HG03442 (cell line): ENCODE measurements around the gene COX7A1.

Experiments used
- ATAC-seq: cut with Tn5 transposase; IDR thresholded peaks from one replicate; pipeline ENCODE4 v1.9.1; 2021; ENCODE audit warnings: mild to moderate bottlenecking, moderate library complexity; ENCODE audit not compliant: unreplicated experiment

COX7A1 gene

DNA sequence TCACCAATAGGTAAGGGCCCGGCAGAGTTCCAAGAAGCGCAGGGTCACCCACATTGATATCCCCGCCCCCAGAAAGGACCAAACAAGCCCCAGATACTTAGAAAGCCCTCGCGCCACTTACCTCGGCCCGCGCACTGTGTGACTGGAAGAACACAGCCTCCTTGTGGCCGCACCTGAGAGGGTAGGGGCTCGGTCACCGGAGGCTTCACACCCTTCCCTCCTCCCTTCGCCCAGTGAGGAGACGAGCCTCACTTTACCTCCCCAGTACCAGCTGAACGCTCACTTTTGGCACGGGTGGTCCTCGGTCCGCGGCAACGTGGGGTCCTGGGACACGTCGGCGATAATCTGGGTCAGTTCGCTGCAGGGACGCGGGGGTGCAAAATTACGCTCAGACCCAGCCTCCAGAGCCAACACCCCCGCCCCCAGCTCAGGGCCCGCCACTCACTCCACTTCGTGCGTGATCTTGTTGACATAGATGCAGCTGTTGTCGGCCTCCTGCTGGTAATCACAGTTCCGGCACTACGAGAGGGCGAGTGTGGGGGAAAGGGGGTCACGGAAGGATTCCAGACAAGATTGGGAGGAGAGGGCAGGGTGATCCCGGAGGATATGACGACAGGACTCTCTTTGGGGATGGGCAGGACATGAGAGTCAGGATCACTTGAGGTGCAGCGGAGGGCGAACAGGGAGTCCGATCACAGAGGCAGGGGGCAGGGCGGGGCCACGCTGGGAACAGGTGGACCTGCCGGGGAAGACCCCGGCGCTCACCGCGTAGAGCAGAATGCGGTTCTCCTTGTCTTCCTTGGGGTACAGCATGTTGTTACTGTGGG lies 38.1 kb downstream of the COX7A1 start:
- no peak for ATAC-seq

DNA sequence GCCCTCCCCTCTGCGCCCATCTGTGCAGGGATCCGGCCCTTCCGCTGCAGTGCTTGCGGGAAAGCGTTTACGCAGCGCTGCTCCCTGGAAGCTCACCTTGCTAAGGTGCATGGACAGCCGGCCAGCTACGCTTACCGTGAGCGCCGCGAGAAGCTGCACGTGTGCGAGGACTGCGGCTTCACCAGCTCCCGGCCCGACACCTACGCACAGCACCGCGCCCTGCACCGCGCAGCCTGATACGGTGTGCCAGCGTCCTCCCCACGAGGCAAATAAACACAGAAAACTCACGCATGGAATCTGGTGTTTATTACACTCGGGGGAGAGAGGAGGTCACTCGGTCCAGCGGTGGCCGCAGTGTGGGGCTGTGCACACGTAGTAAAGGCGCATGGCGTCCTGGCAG lies 38.8 kb downstream of the COX7A1 start:
- no peak for ATAC-seq

GRCh38 chr19:36112678-36113077 lies 39.6 kb downstream of the COX7A1 start:
- no peak for ATAC-seq

- ATAC-seq = no peak
These were observed 41.1 kb downstream of the COX7A1 start for GRCh38 chr19:36111200-36111539.

- no peak for ATAC-seq
These were observed 41.6 kb downstream of the COX7A1 start, which contains the start of gene OVOL3 for GRCh38 chr19:36110487-36111199. OVOL3 (plus strand) TSS chr19:36111143; CDS start chr19:36111203, 60 bp downstream.

DNA sequence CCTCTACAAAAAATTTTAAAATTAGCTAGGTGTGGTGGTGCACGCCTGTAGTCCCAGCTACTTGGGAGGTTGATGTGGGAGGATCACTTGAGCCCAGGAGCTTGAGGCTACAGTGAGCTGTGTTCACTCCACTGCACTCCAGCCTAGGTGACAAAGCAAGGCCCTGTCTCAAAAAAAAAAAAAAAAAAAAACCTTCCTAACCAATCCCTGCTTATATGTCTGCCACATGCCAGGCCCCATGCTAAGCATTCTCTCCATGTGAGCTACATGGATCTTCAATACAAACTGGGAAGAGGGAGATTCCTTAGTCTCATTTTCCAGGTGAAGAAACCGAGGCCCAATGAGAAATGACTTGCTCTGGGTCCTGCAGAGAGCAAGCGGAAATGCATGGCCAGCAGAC lies 43.6 kb downstream of the COX7A1 start:
- no peak for ATAC-seq

DNA sequence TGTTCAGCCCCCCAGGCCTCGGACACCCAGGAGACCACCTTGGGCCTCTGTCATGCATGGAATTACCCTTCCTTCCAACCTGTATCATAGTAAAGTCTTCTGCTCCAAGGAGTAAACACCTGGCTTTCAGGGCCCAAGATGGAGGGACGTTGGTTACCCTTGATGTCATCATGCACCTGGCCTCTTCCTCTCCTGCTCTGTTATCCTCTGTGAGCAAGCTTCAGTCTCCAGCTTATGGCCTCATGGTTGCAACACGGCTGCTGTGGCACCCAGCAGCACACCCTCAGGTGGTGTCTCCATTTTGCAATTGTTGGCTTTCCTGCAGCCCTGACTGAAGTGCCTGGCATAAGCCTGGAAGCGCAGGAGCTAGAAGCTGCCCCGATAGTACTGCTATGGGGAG lies 45.3 kb downstream of the COX7A1 start:
- ATAC-seq = no peak

GRCh38 chr19:36106441-36106840 lies 45.8 kb downstream of the COX7A1 start:
- ATAC-seq = no peak

GRCh38 chr19:36103842-36104552 lies 48.2 kb downstream of the COX7A1 start:
- ATAC-seq = no peak

DNA sequence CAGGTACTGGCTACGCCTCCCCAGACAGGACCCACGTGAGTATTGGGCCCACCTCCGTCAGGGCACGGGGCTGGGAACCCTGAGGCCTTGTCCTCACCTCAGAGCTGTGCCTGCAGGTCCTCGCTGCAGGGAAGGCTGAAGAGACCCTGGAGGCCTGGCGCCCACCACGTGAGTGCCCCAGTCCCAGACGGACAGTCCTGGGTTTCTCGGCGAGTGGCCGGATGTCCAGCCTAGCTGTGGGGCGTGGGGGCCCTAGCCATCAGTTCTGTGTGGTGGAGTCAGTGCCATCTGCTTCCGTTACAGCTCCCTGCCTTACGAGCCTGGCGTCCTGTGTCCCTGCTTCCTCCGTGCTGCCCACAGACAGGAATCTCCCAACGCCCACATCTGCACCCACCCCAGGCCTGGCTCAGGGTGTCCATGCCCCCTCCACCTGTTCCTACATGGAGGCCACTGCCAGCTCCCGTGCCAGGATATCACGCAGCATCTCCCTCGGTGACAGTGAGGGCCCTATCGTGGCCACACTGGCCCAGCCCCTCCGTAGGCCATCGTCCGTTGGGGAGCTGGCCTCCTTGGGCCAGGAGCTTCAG lies 49.1 kb downstream of the COX7A1 start:
- no peak for ATAC-seq

DNA sequence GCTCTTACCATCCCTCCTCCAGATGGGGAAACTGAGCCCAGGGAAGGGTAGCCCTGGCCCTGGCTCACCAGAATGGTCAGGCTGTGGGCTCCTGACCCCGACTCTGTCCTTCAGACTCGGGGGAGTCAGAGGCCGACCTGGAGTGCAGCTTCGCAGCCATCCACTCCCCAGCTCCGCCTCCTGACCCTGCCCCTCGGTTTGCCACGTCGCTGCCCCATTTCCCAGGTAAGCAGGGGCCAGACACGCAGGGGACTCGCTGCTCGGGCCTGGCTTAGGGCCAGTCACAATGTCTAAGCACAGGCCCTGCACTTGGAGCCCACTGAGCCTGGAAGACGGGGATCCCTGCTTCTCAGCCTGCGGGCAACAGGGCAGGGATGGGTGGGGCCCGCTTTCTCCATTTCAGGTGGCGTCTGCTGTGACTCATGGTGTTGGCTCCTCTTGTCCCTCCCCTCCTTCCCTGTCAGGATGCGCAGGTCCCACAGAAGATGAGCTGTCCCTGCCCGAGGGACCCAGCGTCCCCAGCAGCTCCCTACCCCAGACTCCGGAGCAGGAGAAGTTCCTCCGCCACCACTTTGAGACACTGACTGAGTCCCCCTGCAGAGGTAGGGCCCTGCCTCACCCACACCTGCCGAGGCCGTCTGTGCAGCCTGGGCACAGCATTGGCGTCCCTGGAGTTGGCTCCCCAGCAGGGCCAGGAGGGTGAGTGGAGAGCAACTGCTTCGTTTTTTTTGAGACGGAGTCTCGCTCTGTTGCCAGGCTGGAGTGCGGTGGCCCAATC lies 50.5 kb downstream of the COX7A1 start:
- no peak for ATAC-seq
